Amniotic stem cell (primary cell): ENCODE results near the gene VEPH1.
A peak's percentile ranks its signal among the peaks of the same experiment; 100 is the strongest.

ENCODE experiments used
- DNase-seq: peaks from one replicate; lab custom pipeline; 2025; lab: John Stamatoyannopoulos, UW

Gene VEPH1

DNA sequence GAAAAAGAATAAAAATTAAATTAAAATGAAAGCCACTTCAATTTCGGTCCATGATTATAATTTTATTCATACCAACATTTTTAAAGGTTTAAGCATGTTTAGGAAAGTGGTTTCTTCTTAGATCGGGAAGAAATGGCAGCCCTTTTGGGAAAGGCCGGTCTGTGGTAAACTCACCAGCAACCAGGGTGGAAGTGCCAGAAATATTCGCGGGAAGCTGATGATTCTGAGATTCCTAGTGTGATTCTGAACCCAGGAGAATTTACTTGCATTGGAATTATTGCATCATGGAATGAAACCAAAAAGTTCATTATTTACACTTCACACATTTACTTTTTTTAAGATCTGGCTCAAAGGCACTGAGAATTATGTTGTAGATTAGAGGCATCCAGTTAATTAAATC, 246.1 kb downstream of the VEPH1 start:
- DNase-seq, result no peak

DNA sequence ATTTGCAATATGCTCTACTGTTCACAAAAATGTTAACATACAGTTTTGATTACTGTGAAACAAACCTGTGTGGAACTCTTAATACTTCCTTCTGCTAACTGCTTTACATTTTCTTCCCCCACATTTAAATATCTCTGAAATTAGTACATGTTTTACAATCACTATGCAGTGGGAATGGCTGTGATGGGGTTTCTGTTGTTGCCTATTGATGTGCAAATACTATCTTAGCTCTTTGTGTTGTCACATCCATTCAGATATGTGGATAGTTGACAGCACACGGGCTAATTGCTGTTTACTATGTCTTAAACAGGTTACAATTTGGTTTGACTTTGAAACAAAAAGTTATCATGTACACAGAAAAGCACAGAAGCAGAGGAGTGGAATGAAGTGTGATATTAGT, 247.4 kb downstream of the VEPH1 start:
- DNase-seq, result no peak

DNA sequence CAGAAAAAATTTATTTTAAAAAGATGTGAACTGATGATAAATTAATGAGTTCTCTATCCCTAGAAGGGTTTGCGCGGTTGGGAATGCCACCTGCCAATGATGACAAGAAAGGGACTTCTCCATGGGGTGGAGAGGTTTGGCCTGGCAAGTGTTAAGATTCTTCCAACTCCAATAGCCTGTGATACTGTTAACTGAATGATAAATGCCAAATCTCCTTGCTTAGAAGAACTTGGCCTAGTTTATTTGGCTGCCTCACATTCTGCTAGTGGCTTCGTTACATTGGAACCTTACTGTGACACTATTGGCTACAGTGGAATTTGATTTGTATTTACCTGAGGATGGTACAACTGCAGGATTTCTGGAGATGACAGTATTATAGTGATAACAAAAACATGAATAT, 251.5 kb downstream of the VEPH1 start:
- no peak for DNase-seq

DNA sequence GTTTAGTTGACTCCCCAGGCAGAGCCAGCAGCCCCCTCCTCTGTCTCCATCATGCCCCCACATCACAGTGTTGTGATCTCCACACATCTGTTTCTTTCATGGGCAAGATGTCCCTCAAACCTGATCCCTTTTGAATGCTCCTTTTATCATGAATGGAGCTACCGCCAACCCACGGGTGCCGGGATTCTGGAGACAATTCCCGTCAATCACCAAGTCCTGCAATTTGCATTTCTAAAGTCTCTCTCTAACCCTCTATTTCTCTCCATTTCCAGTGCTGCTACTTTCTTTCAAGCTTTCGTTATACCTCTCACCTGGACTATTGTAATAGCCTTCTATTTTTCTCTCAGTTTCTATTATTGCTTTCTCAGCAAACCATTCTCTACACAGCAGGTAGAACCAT, 253.6 kb downstream of the VEPH1 start:
- DNase-seq, result no peak

DNA sequence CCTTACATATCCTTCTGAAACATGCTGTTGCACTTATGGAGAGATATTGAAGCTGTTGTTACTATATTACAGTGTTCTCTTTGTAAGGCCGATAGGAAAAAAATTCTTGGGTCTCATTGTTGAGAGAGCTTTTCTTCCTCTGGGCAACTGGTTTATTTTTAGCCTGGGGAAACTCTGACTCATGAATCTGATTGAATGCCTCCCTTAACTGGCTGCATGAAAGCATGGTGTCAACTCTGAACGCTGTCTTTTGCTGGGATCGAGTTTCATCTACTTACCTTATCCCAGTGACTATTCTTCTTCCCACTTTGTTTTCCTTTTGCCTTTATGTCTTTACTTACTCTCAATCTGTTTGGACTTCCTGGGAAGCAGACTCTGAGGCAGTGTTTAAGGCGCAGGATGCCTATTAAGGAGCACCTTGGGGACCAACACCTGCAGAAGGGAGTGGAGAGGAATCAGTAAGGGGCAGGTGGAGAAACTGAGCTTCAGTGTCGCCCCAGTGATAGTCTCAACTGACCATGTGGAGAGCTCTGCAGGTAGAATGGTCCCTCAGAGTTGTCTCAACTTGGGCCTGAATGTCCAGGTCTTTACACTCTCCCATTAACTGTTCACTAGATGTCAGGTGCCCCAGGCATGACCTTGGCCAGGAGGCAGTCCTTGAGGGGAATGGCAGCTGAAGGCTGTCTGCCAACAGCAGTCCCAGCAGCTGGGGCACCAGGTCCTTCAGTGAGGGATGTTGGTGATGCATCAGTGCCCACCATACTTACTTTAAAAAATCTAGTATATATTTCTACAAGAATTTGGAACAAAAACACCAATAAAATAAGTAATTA, 254.4 kb downstream of the VEPH1 start:
- DNase-seq, result peak; percentile 89

DNA sequence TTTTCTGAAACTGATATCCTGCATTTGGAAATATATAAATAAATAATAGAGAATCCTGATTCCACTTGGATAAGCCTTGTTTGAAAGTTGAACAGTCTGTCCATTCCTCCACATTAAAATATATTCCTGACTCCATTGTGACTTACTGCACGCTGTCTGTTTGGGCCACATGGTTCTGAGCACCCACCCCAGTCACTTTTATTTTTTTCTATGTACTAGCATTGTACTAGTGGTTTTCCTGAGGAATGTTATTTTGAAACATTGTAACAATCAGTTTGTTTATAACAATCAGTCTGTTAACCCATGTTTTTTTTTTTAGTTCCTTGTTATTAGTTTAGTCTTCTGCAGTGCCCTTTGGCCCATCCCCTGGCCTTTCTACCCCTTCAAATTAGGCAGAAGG, 255.8 kb downstream of the VEPH1 start:
- DNase-seq, result no peak

DNA sequence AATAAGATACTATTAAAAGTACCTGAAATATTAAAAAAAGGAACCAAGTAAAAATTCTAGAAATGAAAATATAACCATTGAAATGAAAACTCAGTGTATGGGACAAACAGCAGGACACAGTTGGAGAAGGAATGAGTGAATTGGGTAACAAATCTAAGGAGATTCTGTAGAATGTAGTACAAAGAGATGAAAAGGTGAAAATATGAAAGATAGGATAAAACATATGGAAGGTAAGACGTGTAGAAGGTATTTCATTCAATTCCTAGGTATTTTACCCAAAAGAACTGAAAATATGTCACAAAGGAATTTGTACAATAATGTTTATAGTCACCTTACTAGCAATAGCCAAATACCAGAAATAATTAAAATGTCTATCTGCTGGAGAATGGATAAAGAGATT, 260.4 kb downstream of the VEPH1 start:
- no peak for DNase-seq

DNA sequence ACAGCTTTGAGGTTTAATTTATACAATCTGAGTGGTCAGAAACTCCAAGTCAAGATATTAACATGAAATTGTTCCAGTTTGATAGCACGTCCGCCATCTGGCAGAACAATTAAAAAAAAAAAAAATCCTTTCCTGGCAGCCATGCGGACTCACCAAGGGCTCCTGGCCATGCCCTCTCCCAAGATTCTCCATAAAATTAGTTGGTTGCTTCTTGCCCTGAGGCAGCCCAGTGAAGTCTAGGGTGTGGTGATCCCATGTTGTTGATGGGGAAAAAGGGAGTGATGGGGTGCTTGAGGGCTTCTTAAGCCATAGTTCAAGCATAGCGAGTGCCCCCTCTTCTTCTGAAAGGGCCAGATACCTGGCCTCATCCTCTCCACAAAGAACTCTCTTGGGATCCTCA, 261.6 kb downstream of the VEPH1 start:
- no peak for DNase-seq

DNA sequence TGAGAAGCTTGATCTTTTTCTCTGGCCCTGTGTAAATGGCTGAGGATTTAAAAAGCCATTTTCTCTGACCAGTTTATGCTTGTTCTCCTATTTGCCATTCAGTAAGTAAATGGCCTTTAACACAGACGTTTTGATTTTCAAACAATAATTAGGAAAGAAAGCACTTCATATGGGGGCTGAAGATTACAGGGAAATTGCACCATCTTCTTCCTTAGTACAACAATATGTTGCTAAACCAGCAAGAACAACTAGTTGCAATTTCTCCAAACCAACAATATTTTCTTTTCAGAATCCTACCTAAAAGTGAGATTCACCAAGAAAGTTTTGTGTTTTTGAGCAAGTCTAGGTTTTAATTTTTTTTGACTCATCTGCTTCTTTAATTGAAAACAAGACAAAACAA, 262.8 kb downstream of the VEPH1 start:
- DNase-seq, result no peak

DNA sequence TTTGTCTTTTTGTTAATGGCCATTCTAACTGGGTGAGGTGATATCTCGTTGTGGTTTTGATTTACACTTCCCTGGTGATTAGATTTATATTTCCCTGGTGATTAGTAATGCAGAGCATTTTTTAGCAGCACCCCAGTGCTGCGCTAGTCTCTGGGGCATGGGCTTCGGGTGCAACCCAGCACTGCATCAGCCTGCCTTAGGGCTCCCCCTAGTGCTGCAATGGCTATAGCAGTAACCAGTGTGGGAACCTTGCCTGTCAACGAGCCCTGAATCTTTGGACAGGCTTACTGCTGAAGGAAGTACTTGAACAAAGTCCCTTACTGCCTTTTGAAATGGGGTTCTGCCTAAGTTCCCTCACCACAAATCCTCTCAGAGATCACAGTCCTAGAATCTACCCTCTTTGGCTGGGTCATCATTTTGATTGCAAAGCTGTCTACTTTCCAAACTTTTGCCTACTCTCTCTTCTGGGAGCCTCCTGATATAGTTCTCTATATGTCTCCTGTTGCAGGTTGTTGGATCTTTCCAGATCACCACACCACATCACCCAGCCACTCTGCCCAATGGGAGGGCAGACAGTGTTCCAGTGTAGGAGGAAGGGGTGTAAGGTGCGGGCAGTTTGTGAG, 264.0 kb downstream of the VEPH1 start:
- peak; percentile 26 for DNase-seq

DNA sequence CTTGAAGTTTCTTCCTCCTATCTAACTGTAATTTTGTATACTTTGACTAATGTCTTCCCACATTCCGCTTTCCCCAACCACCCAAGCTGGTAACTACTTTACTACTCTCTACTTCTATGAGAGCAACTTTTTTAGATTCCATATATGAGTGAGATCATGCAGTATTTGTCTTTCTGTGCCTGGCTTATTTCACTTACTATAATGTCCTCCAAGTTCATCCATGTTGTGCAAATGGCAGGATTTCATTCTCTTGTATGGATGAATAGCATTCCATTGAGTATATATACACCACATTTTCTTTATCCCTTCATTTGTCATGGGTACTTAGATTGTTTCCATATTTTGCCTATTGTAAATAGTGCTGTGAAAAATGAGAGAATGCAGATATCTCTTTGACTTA, 264.8 kb downstream of the VEPH1 start:
- DNase-seq, result no peak

DNA sequence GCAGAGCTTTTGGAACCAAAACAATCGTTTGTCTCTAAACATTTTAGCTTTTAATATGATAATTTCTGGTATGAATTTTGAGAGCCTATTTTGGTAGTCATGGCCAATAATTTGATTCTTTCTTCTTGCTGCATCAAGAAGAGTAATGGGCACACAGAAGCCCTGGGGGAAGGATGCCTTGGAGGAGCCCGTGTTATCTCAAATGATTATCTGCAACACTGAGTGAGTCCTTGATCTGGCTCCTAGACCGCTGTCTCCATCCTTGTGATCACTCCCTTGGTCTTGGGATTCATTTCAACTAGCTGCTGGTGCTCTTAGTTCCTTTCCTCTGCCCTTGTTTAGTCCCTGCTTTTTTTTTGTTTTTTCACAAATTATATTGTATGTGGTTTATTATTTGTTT, 265.3 kb downstream of the VEPH1 start:
- DNase-seq, result no peak

DNA sequence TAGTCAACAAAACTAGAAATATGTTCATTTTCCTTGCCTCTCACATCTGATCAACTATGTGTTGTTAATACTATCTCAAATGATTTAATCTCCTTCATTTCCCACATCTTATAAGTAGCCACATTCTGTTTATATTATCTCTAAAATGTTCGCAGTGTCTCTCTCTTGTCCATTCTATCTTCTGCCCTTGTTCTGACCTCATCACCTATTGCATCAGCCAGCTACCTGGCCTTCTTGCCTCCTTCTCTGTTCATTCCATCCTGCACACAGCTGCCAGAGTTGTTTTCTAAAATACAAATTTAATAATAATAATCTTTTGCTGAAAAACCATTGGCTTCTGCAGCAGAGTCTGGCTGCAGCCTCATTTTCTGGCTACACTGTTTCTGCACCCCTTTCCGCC, 267.9 kb downstream of the VEPH1 start:
- no peak for DNase-seq

DNA sequence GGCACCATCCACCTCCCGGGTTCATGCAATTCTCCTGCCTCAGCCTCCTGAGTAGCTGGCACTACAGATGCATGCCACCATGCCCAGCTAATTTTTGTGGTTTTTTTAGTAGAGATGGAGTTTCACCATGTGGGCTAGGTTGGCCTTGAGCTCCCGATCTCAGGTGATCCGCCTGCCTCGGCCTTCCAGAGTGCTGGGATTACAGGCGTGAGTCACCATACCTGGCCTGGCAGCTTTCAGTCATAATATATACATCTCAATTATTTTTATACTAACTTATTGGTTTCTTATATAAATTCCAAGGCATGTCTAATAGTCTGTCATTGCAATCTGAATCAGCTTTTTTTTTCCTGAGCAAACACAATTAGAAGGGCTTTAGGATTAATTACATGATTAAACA, 269.3 kb downstream of the VEPH1 start:
- DNase-seq, result no peak

DNA sequence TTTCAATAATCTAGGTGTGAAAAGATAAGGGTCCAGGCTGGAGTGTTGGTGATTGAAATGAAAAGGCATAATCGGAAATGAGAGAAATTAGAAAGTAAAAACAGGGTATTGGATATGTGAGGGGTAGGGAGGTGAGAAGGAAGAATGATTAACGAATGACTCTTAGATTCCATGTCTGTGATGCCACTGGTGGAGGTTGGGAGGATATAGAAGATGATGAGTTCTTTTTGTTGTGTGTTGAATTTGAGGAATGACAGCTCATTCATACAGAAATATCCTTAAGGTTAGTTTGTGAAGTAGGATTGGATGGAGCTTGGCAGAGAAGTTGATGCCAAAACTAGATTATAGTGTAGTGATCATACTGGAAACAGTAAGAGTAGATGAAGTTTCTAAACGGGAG, 271.1 kb downstream of the VEPH1 start:
- DNase-seq, result no peak

DNA sequence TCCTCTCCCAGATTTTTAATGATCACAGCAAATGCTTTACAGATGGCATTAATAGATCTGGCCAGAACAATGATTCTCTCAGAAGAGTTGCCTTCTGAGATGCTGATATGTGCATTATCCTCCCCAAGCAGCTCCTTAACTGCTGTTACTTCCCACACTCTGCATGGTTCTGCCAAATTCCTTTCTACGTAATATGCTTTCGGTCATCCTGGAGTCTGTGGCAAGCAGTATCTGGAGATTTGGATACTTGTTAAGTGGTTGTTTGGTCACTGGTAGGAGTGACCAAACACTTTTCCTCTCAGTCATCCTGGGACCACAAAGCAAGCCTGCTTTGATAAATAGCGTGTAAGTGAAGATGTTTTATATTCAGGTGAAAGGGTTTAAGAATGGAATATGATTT, 272.1 kb downstream of the VEPH1 start:
- peak; percentile 17 for DNase-seq

DNA sequence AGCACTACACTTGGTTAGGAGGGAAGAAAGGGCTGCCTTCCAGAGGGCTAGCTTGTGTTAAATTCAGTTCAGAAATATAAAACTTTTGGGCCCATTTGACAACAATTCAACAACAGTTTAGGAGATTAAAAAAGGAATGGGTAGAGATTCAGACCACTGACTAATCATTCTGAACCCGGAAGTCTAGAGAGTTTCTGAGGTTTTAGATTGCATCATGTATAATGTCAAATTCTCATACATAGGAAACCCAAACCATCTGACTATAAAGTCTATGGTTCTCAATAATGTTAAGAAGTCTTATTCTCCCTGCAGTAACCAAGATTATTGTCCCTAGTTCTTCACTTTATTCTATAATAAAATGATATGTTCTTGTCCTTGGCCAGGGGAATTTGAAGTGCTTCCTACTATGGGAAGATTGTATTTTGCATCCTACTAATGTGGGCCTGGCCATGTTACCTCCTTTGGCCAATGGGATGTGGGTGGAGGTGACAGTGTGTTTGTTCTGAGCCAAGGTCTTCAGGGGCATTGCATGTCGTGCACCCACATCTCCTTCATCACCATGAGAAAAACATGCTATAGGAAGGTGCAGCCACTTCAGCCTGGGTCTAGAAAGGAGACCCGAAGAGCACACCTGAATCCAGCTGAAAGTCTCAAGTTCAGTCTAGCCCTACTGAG, 276.9 kb downstream of the VEPH1 start:
- no peak for DNase-seq

DNA sequence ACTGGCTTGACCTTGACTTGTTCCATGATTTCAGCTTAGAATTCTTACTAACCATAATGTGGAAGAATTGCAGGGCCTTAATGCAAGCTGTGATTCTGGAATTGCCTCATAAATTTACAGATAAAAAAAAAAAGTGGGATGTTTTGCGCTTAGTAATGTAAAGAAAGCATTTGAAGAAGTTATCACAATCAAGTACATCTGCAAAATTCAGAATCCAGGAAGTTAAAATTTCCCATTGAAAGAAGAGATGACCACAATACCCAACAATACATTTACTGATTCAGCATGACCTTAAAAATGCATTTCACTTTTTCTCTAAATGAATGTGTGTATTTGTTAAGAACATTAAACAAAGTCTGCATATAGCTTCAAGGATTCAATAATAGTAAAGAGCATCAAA, 278.2 kb downstream of the VEPH1 start:
- DNase-seq, result no peak

DNA sequence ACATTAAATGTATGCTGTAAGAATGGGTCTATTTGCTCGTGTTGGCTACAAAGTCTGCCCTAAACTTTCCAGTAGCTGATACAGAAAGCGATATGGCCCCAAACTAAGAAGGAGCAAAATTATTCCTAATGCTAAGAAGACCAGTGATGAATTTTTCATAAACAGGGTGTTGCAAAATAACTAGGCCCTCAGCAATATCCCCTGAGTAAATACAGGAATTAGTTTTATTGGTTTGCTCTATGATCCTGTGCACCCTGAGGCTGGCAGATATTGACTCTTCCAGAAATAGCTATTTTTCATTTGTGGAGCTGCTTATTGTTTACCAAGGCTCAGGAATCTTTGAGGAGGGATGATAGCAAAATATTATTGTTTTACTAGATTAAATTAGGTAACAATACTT, 282.3 kb downstream of the VEPH1 start:
- DNase-seq, result no peak

DNA sequence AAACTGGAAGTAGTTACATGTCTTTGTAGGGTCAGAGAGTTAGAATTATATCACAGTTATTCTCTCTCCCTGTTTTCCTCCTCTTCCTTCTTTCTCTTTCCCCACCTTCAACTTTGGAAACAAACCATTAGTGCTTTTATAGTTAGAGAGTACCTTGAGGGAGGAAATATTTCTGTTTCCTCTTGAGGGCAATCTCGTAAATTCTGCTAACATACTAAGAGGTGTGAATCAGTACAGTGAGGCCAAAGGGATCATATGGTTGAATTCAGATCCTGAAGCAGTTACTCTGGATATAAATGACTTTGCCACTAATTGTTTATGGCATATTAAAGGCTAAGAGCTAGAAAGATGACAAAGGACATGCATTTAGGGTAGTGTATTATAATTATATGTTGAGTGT, 283.0 kb downstream of the VEPH1 start:
- no peak for DNase-seq

DNA sequence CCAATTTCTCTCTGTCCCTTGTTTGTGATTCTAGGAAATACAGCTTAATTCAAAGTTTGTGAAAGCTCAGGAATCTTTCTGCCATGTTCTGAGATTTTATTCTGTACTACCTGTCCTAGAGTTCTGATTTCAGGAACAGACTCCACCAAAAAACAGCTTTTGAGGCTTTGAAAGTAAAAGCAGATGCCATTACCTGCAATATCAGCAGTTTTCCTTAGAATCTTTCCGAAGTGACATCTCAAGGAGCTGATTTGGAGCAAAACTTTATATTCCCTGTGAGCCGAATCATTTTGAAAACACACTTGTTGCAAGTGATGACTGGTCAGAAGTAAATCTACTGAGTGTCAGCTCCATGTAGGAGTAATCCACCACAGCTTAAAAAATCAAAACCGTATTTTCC, 284.0 kb downstream of the VEPH1 start:
- DNase-seq, result no peak
